Karpas-422 (cell line): ENCODE results near the gene TFIP11. TPM values are rescaled to one million over a fixed set of nuclear protein-coding genes. Genes with fewer than 3 reads are reported as not detected.

Experiments
- DNase-seq: peaks from one replicate; pipeline ENCODE4 v3.0.0-alpha.2; 2015
- H2AFZ ChIP-seq: fragments of 200-600 bp; sonication (generic); 2 replicates; pipeline ENCODE4 v1.6.1; 2014; ENCODE audit warnings: antibody characterized with exemption, low read length, mixed read lengths
- H3K27ac ChIP-seq: fragments of 200-600 bp; sonication (generic); 2 replicates; pipeline ENCODE4 v1.5.1; 2014; ENCODE audit warnings: mild to moderate bottlenecking, low read length, moderate library complexity
- H3K27me3 ChIP-seq: fragments of 200-600 bp; sonication (generic); 2 replicates; pipeline ENCODE4 v1.6.1; 2014; ENCODE audit warnings: low read length, mixed read lengths
- H3K36me3 ChIP-seq: fragments of 200-600 bp; sonication (generic); 2 replicates; pipeline ENCODE4 v1.6.1; 2014; ENCODE audit warnings: low read length, mixed read lengths; ENCODE audit not compliant: insufficient read depth
- H3K4me1 ChIP-seq: fragments of 200-600 bp; sonication (generic); 2 replicates; pipeline ENCODE4 v1.6.1; 2014; ENCODE audit warnings: mild to moderate bottlenecking, low read length, mixed read lengths
- H3K4me2 ChIP-seq: fragments of 200-600 bp; sonication (generic); 2 replicates; pipeline ENCODE4 v1.6.1; 2014; ENCODE audit warnings: low read length, low read depth, mild to moderate bottlenecking; ENCODE audit not compliant: poor library complexity, severe bottlenecking
- H3K4me3 ChIP-seq: fragments of 200-600 bp; sonication (generic); 2 replicates; pipeline ENCODE4 v1.5.1; 2014; ENCODE audit warnings: mild to moderate bottlenecking, antibody characterized with exemption, low read length, mixed read lengths
- H3K79me2 ChIP-seq: fragments of 200-600 bp; sonication (generic); 2 replicates; pipeline ENCODE4 v1.6.1; 2014; ENCODE audit warnings: mild to moderate bottlenecking, low read length, mixed read lengths
- H3K9ac ChIP-seq: fragments of 200-600 bp; sonication (generic); 2 replicates; pipeline ENCODE4 v1.6.0; 2014; ENCODE audit warnings: low read length
- H3K9me2 ChIP-seq: fragments of 200-600 bp; sonication (generic), shearing (Covaris generic); replicated peaks from 2 replicates; pipeline ENCODE4 v1.6.0; 2014; ENCODE audit warnings: mild to moderate bottlenecking, low read length, moderate library complexity; ENCODE audit not compliant: insufficient read depth
- H3K9me3 ChIP-seq: fragments of 300-700, 200-600 bp; sonication (generic); 2 replicates; pipeline ENCODE4 v1.6.1; 2014; ENCODE audit warnings: low read length, mixed read lengths
- H4K20me1 ChIP-seq: fragments of 200-600 bp; sonication (generic); 2 replicates; pipeline ENCODE4 v1.6.1; 2014; ENCODE audit warnings: mild to moderate bottlenecking, antibody characterized with exemption, low read length, low read depth; ENCODE audit not compliant: insufficient read depth
- total RNA-seq: library from RNA; depleted of rRNA; stranded (reverse); fragments of >200 nt; shearing (Covaris generic); gene quantifications from 2 replicates; pipeline ENCODE4 v1.2.3, GENCODE V29; 2014; ENCODE audit warnings: low replicate concordance

Gene TFIP11
- total RNA-seq, 1 experiment from 2014 or later = 46.0 TPM

DNA sequence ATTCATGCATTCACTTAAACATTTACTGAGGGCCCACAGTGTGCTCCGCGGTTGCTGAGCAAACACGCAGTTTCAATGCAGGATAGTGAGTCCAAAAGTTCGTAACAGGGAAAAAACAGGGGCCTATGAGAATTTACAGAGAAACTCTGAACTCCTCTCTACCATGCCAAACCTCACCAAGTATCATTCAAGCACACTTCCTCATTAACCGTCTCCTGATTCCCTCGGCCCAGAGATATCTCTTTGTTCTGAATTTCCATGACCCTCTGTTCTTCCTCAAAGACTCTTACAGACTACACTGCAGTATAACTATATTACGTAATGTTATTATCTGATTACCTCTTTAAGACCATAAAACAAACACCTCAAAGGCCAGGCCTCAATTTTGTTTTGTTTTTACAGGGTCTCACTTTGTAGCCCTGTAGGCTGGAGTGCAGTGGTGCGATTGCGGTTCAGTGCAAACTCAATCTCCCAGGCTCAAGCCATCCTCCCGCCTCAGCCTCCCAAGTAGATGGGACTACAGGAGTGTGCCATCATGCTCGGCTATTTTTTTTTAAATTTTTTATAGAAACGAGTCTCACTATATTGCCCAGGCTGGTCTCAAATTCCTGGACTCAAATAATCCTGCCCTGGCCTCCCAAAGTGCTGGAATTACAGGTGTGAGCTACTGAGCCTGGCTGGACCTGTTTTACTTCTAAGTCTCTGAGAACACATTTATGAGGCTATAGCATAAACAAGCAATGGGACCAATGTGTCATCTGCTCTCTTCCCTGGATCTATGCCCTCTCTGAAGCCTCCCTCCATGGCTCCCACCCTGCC, 32.3 kb downstream of the TFIP11 start:
- no peaks in the 10 kb centered on the region for H3K9me2 ChIP-seq
- H3K27me3 ChIP-seq = no peaks in the 10 kb centered on the region
- peak overlapping the region; percentile 91 for H3K27ac ChIP-seq
- H3K9ac ChIP-seq = peak overlapping the region; percentile 80
- H3K36me3 ChIP-seq = peaks cover 16% of the 10 kb centered on the region
- peak overlapping the region; percentile 92 for H3K4me2 ChIP-seq
- peak; percentile 68 for DNase-seq
- no peaks in the 10 kb centered on the region for H4K20me1 ChIP-seq
- peaks cover 86% of the 10 kb centered on the region for H3K79me2 ChIP-seq
- H3K4me1 ChIP-seq = peaks cover 58% of the 10 kb centered on the region
- no peaks in the 10 kb centered on the region for H3K9me3 ChIP-seq
- peak overlapping the region; percentile 73 for H3K4me3 ChIP-seq
- peak overlapping the region; percentile 2; the same call in 1 of the 2 replicates for H2AFZ ChIP-seq

DNA sequence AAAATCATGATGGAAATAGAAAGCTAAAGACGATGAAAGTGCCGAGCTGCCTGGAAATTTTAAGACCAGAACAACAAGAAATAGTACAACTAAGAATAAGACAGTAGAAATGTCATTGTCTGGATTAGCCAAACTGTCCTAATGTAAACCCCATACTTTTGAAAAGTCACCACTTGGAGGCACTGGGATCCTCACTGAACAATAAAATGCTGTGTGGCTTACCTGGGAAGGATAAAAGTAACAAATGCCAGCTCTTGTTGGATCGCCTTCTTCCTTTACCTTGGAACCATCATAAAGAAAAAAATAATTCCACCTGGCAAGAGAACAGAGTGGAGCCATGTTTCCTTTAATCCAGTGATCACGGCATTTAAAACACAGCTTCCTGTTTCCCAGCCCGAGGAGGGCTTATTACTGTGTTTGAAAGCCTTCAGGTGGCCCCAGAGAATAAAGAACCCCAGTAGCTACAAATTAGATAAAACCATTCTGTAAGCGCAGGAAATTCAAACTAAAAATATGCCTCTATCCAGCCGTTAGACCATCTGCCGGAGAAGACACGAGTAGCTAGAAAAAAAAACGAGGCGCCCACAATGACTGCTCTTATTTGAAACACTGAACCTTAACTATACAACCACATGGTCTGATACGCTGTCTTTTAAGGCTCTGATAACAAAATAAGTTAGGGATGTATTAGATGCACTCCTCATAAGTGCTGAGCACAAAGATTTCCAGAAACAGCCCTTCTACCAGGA, 33.1 kb downstream of the TFIP11 start:
- peak overlapping the region; percentile 91 for H3K27ac ChIP-seq
- peak overlapping the region; percentile 2; the same call in 1 of the 2 replicates for H2AFZ ChIP-seq

DNA sequence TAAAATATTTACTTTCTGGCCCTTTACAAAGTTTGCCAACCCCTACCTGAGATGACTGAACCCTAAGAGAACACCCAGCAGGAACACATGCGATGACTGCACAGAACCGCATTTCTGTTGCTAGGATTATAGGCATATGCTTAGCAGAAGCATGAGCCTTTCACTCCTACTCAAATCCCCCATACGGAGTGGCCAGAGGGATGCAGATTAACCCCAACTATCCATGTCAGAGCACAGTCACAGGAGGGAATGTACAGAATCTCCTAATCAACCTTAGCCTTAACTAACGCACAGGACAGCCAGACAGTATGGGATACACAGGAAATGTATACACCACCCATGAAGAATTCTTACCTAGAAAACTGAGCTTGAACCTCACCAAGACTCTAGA, 34.9 kb downstream of the TFIP11 start:
- DNase-seq = no peak
- Histone ChIP-seq H3K4me2 (no peak overlapping the region), H3K27ac (no peak overlapping the region), H3K79me2 (peaks cover 75% of the 10 kb centered on the region), H3K9ac (no peak overlapping the region), H3K9me2 (no peaks in the 10 kb centered on the region), H3K27me3 (no peaks in the 10 kb centered on the region), H4K20me1 (no peaks in the 10 kb centered on the region), H3K9me3 (no peaks in the 10 kb centered on the region), H2AFZ (no peak overlapping the region), H3K36me3 (peaks cover 32% of the 10 kb centered on the region), H3K4me1 (peaks cover 43% of the 10 kb centered on the region), H3K4me3 (no peak overlapping the region)

More for the DNA sequence above, 33.1 kb downstream of the TFIP11 start:
- Histone ChIP-seq H3K9me3 (no peaks in the 10 kb centered on the region), H4K20me1 (no peaks in the 10 kb centered on the region), H3K4me2 (peak overlapping the region; percentile 92), H3K9ac (peak overlapping the region; percentile 80), H3K4me1 (peaks cover 50% of the 10 kb centered on the region), H3K79me2 (peaks cover 84% of the 10 kb centered on the region), H3K36me3 (peaks cover 20% of the 10 kb centered on the region), H3K27me3 (no peaks in the 10 kb centered on the region), H3K9me2 (no peaks in the 10 kb centered on the region), H3K4me3 (peak overlapping the region; percentile 73)
- DNase-seq = peak; percentile 66

DNA sequence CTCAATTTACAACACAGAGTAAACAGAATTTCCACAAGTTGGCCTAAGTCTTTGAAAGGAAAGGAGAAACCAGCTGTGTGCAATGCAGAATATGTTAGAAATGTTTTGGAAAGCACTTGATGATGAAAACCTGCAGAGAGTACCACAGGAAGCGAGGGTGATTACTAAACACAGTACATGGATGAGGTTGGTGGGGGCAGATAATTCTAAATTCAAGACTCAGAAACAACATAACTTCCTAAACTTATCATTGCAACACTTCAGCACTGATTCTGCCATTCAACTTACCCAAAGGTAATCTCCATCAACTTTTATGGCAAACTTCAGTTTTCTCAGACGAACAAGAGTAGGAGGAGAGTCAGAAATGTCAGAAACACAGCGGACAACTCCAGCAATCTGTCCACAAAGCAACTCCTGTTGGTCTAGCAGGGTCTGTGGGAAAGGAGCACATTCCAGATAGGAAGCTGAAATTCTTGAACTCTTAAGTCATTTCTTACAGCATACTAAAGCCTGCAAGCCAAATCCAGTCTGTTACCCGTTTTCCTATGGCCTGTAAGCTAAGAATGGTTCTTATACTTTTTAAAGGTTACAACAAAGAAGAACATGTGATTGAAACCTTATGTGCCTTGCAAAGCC, 35.5 kb downstream of the TFIP11 start:
- DNase-seq = no peak
- Histone ChIP-seq H3K4me3 (no peak overlapping the region), H3K27ac (no peak overlapping the region), H3K9me2 (no peaks in the 10 kb centered on the region), H3K36me3 (peaks cover 37% of the 10 kb centered on the region), H2AFZ (no peak overlapping the region), H4K20me1 (no peaks in the 10 kb centered on the region), H3K79me2 (peaks cover 70% of the 10 kb centered on the region), H3K27me3 (no peaks in the 10 kb centered on the region), H3K4me1 (peaks cover 37% of the 10 kb centered on the region), H3K9me3 (no peaks in the 10 kb centered on the region), H3K4me2 (no peak overlapping the region), H3K9ac (no peak overlapping the region)

DNA sequence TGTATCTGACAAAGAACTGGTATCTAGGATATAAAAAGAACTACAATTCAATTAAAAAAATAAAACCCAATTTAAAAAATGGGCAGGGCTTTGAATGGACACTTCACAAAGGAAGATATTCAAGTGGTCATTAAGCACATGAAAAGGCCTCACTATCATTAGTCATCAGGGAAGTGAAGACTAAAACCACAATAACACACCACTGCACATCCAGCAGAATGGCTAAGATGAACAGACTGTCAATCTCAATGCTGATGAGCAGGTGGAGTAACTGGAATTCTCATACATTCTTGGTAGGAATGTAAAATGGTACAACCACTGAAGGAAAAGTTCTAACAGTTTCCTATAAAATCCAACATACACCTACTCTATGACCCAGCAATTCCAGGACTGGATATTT, 37.6 kb downstream of the TFIP11 start:
- Histone ChIP-seq H3K27ac (no peak overlapping the region), H3K79me2 (peaks cover 49% of the 10 kb centered on the region), H3K36me3 (peaks cover 49% of the 10 kb centered on the region)

DNA sequence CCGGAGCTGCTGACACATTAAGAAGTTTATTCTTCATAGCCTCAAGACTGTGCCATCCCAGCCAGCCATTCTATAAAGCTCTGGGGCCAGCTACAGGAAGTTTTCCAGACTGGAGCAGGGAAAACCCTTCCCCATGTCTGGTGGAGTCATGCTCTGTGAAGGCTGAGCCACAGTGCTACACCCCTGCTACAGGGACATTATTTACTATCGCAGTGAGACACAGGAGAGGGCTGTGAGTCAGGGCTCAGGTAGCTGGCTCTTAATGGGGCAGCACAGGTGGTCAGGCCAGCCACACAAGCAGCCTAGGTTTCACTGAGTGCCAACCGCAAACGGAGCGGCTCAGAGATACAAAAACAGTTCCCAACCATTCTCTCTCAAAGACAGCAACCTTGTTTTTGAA, 40.8 kb downstream of the TFIP11 start:
- H3K4me1 ChIP-seq = no peaks in the 10 kb centered on the region
- H3K27me3 ChIP-seq = no peaks in the 10 kb centered on the region
- no peak overlapping the region for H3K9ac ChIP-seq
- no peak overlapping the region for H2AFZ ChIP-seq
- H3K27ac ChIP-seq = no peak overlapping the region
- no peak overlapping the region for H3K4me2 ChIP-seq
- H3K79me2 ChIP-seq = peaks cover 19% of the 10 kb centered on the region
- no peaks in the 10 kb centered on the region for H3K9me2 ChIP-seq
- H3K4me3 ChIP-seq = no peak overlapping the region
- no peaks in the 10 kb centered on the region for H3K9me3 ChIP-seq
- DNase-seq = no peak
- H4K20me1 ChIP-seq = no peaks in the 10 kb centered on the region
- H3K36me3 ChIP-seq = peaks cover 49% of the 10 kb centered on the region

More for the DNA sequence above, 37.6 kb downstream of the TFIP11 start:
- no peaks in the 10 kb centered on the region for H3K27me3 ChIP-seq
- H3K9ac ChIP-seq = no peak overlapping the region
- H3K9me2 ChIP-seq = no peaks in the 10 kb centered on the region
- no peak overlapping the region for H3K4me3 ChIP-seq
- H2AFZ ChIP-seq = no peak overlapping the region
- H4K20me1 ChIP-seq = no peaks in the 10 kb centered on the region
- no peaks in the 10 kb centered on the region for H3K9me3 ChIP-seq
- H3K4me2 ChIP-seq = no peak overlapping the region
- H3K4me1 ChIP-seq = peaks cover 16% of the 10 kb centered on the region
- DNase-seq = no peak

DNA sequence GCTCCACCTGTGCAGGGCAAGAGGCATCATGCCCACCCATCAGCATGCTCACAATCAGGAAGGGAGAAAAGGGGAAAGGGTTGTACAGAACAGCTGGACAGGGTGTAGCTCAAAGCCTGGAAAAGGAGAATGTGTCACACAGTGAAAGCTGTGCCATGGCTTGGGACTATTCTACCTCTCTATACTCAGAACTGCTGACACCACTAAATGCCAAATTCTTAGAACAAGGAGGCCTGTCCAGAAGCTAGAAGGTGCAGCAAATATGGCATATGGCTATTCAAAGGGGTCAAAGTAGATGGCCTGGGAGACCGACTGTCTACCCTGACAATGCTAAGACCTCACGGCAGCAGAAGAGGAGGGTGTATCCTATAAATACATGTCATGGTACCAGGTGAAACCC, 41.5 kb downstream of the TFIP11 start:
- no peaks in the 10 kb centered on the region for H3K9me3 ChIP-seq
- H3K4me1 ChIP-seq = no peaks in the 10 kb centered on the region
- H3K4me2 ChIP-seq = no peak overlapping the region
- H3K36me3 ChIP-seq = peaks cover 47% of the 10 kb centered on the region
- no peak overlapping the region for H2AFZ ChIP-seq
- no peak overlapping the region for H3K4me3 ChIP-seq
- no peak for DNase-seq
- H3K9ac ChIP-seq = no peak overlapping the region
- no peaks in the 10 kb centered on the region for H3K27me3 ChIP-seq
- no peaks in the 10 kb centered on the region for H3K9me2 ChIP-seq
- H4K20me1 ChIP-seq = no peaks in the 10 kb centered on the region
- no peak overlapping the region for H3K27ac ChIP-seq
- H3K79me2 ChIP-seq = peaks cover 14% of the 10 kb centered on the region

DNA sequence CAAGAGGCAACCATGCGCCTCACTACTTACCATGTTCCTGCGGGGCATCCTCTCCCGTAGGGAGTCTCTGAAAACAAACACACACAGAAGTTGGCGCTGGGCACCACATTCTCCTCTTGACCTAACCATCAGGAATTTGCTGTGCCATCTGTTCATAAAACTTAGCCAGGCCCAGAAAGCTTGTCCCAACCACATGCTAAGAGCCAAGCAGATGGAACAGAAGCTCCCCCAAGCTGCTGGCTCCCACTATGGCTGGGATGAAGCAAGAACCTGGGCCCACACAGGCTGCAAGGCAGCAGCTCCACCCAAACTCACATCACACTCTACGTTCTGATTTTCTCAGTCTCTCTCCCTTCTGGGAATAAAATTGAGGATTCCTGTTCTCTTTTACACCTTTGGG, 46.1 kb downstream of the TFIP11 start:
- Histone ChIP-seq H3K27ac (no peak overlapping the region), H4K20me1 (no peaks in the 10 kb centered on the region), H3K79me2 (peaks cover 4% of the 10 kb centered on the region; the same call in 1 of the 2 replicates), H3K4me2 (no peak overlapping the region), H2AFZ (no peak overlapping the region), H3K9me3 (no peaks in the 10 kb centered on the region), H3K9ac (no peak overlapping the region), H3K4me1 (0 out of 2 replicates have a peak, but pooled peaks cover 7% of the 10 kb centered on the region), H3K4me3 (no peak overlapping the region), H3K9me2 (no peaks in the 10 kb centered on the region), H3K27me3 (no peaks in the 10 kb centered on the region), H3K36me3 (peaks cover 29% of the 10 kb centered on the region; the same call in 1 of the 2 replicates)
- DNase-seq = no peak
